Measurements from ENCODE around the gene TLR9. TPM values are rescaled to one million over a fixed set of nuclear protein-coding genes. Genes with fewer than 3 reads are reported as not detected.

The TLR9 gene
- total RNA-seq, 1 experiment from 2014 or later = not detected

GRCh38 chr3:52231502-52232278 is 6.2 kb upstream of the TLR9 start:
- DNase-seq (ENCODE audit: low spot score) = peak; percentile 54

GRCh38 chr3:52230889-52231499 is 5.5 kb upstream of the TLR9 start:
- DNase-seq (ENCODE audit: low spot score) = no peak

GRCh38 chr3:52230461-52230860 is 5.0 kb upstream of the TLR9 start:
- DNase-seq (ENCODE audit: low spot score) = no peak

- DNase-seq (ENCODE audit: low spot score) = no peak
Observed at GRCh38 chr3:52229656-52230055, 4.2 kb upstream of the TLR9 start.

GRCh38 chr3:52228751-52229291 is 3.4 kb upstream of the TLR9 start:
- no peak for DNase-seq (ENCODE audit: low spot score)

GRCh38 chr3:52228266-52228665 is 2.8 kb upstream of the TLR9 start:
- DNase-seq (ENCODE audit: low spot score) = no peak

- DNase-seq (ENCODE audit: low spot score) = no peak
Observed at GRCh38 chr3:52227766-52228165, 2.3 kb upstream of the TLR9 start.

GRCh38 chr3:52227117-52227516 is 1.7 kb upstream of the TLR9 start:
- no peak for DNase-seq (ENCODE audit: low spot score)

- DNase-seq (ENCODE audit: low spot score) = no peak
Observed at GRCh38 chr3:52226229-52226817, 878 bp upstream of the TLR9 start.

- DNase-seq (ENCODE audit: low spot score) = no peak
Observed at GRCh38 chr3:52223449-52224408, 1.7 kb downstream of the TLR9 start.

GRCh38 chr3:52222319-52223221 is 2.9 kb downstream of the TLR9 start:
- no peak for DNase-seq (ENCODE audit: low spot score)

GRCh38 chr3:52221563-52222318 is 3.7 kb downstream of the TLR9 start:
- no peak for DNase-seq (ENCODE audit: low spot score)

GRCh38 chr3:52221141-52221562 is 4.3 kb downstream of the TLR9 start:
- no peak for DNase-seq (ENCODE audit: low spot score)

GRCh38 chr3:52220380-52221026 is 4.9 kb downstream of the TLR9 start:
- DNase-seq (ENCODE audit: low spot score) = peak; percentile 83

- peak; percentile 16 for DNase-seq (ENCODE audit: low spot score)
Observed at GRCh38 chr3:52218937-52219650, 6.4 kb downstream of the TLR9 start.

- DNase-seq (ENCODE audit: low spot score) = no peak
Observed at GRCh38 chr3:52218454-52218853, 7.0 kb downstream of the TLR9 start.

GRCh38 chr3:52218026-52218425 is 7.4 kb downstream of the TLR9 start:
- DNase-seq (ENCODE audit: low spot score) = peak; percentile 12

GRCh38 chr3:52217409-52217805 is 8.0 kb downstream of the TLR9 start:
- no peak for DNase-seq (ENCODE audit: low spot score)
